ENCODE data around the gene RHOBTB3.
"Not testable (repeated sequence)": the region's sequence is repeated elsewhere in the genome, so short reads cannot be mapped to it uniquely, and the experiment has no call there.

Gene RHOBTB3

DNA sequence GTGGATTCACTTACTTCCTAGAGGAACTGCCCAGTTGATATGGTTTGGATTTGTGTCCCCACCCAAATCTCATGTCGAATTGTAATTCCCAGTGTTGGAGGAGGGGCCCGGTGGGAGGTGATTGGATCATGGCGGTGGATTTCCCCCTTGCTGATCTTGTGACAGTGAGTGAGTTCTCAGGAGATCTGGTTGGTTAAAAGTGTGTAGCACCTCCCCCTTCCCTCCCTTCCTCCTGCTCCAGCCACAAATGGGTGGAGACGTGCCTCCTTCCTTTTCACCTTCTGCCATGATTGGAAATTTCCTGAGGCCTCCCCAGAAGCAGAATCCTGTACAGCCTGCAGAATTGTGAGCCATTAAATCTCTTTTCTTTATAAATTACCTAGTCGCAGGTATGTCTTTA lies 17.9 kb upstream of the RHOBTB3 start:
- not testable (repeated sequence) for DNase-seq (ENCODE audit: low spot score)

DNA sequence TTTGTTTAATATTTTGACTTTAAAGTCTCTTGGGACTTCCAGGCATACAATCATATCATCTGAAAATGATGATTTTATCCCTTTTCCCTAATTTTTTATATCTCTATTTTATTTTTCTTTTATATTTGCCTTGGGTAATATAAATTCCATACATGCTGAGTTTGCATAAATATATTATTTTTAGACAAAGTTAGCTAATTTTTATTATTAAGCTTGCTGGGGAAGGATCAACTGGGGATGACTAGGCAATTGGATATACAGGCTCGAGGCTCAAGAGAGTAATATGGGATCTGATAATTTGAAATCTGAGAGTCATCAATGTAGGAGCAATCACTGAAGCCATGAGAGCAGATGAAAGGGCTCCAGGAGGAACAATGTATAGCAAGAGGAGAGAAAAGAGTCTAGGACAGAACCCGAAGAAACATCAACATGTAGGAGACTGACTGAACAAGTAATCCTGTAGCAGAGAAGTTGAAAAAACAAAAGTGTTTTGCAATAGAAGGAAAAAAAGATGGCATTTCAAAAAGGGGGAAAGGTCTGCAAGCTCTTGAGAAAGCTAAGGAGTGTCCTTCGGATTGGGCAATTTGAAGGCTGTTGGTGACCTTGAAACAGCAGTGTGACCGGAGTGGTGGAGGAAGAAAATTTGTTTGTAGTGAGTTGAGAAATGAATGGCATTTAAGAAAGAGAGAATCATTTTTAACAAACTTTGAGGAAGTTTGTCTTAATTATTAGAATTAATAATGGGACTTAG lies 17.0 kb upstream of the RHOBTB3 start:
- DNase-seq (ENCODE audit: low spot score), result no peak

DNA sequence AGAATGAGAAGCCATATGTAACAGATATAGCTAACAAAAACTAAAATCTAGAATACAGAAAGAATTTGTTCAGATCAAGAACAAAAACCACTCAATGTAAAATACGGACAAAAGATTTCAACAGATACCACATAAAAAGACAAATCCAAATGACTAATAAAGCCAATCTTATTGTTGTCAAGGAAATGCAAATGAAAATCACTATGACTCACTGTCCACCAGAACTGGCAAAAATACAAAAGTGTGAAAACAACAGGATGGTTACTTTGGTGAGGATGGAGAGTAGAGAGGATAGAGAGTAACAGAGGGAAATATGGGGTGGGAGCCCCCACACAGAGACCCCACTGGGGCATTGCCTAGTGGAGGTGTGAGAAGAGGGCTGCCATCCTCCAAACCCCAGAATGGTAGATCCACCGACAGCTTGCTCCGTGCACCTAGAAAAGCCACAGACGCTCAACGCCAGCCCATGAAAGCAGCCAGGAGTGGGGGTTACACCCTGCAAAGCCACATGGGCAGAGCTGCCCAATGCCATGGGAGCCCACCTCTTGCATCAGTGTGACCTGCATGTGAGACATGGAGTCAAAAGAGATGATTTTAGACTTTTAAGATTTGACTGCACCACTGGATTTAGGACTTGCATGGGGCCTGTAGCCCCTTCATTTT lies 15.2 kb upstream of the RHOBTB3 start:
- DNase-seq (ENCODE audit: low spot score), result no peak

DNA sequence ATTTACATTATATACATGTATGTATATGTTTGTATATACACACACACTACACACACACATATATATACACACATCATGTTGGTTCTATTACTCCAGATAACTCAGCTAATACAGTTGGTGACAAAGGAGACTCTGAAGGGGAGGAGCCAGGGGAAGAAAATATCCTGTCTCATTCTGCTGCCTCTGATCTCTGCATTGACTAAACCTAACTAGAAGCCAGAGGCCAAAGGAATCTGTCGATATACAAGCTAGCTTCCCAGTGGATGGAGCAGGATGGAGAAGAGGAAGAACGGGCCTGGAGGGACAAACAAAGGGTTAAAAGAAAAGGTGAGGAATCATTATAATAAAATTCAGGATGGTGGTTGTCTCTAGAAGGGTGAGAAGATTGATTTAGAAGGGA lies 13.7 kb upstream of the RHOBTB3 start:
- no peak for DNase-seq (ENCODE audit: low spot score)

DNA sequence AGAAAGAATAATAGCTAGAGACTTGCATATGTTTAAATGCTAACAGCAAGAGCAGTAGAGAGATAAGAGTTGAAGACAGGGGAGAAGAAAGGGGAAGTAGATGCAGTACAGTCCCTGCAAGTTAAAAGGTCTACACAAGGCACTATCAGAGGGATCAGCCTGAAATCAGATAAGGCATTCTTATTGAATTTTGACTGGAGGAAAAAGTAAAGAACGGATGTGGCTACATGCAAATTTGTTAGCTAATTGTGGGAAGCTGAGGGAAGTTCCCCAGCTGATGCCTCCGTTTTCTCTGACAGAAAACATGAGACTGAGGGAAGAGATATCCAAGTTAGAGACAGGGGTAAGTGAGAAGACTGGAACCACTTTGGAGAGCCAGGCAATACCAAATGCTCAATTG lies 12.9 kb upstream of the RHOBTB3 start:
- DNase-seq (ENCODE audit: low spot score), result no peak

DNA sequence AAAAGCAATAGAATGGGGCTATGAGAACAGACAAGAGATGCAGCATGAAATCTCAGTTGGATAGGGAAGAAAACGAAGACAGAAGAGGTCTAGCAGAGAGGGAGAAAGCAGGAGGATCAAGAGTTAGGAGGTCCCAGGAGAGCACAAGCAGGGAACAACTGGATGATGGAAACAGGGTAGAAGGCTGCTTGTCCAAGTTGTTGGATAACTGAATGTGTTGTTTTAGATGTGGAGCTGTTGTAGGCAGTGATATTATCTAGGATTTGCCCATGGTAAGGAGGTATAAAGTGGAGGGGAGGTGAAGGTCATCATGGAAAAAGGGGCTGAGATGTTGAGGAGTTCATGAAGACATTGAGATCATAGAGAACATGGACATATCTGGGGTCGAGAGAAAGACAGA lies 12.4 kb upstream of the RHOBTB3 start:
- DNase-seq (ENCODE audit: low spot score), result no peak

DNA sequence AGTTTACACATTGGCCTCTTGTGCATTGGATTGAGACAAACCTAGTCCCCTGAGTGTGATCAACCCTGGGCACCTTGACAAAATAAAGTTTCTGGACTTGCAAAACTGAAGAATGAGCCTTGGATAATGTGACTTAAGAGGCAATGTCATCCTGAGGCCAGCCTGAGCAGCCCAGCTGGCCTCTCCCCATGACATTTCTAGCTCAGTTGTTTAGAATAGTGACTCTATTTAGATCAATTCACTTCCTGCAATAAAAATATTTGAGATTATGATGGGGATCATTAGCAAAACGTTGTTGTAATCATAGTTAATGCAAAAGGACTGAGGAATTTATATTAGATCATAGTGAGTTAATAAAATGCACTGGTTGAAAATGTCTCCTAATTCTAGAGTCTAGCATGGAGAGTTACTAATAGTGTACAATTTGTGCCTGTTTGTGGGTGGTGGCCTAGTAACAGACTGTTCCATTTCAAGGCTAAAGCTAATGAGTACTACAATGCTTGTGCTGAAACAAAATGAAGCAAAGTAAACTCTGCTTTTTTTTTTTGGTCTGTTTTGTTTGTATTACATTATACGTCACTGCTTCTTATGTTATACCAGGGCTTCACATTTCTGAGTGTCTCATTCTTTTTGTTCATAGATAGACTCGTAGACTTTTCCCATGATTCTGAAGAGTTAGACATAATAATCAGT lies 10.9 kb upstream of the RHOBTB3 start:
- no peak for DNase-seq (ENCODE audit: low spot score)

DNA sequence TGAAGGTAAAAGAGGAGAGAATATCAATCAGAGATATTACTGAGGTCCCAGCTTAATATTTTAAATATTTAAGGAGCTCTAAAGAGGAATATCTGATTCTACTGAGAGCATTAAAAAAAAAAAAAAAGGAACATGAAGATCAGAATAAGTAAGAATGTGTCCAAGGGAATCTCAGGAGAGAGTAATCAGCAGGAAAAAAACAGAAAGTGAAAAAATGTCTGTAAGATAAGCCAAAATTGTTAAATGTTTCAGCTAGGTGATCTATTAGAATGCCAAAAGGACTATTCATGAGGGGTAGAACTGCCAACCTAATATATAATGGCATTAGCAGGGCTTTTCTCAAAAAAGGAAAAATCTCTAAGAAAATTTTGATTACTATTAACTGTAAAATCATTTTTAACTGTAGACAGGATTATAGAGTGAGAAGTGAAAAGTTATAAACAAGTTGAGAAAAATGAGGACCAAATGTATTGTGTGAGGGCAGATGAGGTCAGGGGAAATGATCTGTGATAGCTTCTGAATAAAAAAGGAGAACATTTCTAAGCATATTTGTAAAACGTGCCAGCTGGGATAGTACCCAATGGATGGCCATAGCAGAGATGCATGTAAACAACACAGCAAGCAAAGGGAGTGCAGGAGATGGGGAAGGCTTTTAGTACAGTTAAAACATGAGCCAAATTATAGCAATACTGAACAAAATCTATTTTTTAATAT lies 9.4 kb upstream of the RHOBTB3 start:
- DNase-seq (ENCODE audit: low spot score), result no peak

DNA sequence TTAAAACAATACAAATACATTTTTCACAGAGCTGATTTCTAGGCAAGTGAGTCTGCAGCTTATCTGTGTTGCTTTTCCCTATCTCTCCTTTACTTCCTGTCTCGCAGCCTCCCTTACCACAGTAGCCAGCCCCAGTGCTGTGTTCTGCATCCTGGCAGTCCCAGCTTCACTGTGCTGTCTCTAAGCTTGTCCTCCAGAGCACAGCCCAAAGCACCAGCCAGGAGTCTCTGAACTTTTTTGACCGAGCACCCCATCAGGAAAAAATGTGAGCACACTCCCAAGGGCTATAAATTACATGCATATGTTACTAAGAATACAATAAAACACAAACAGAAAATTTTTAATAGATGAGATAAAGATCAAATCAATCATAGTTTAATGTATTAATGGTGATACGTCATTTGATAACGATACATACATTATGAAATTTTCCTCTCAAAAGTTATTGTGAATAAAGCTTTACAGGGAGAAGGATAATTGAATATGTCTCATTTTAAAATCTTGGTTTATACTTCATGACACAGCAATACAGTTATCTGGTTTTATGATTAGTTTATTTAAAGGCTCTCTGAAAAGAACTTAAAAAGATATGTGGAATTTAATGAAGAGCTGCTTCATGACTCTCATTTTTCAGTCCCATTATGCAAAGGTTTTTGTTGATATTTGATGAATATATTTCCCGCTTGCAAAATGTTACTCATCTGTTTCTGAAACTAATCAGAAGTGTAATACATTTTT lies 7.3 kb upstream of the RHOBTB3 start:
- no peak for DNase-seq (ENCODE audit: low spot score)

DNA sequence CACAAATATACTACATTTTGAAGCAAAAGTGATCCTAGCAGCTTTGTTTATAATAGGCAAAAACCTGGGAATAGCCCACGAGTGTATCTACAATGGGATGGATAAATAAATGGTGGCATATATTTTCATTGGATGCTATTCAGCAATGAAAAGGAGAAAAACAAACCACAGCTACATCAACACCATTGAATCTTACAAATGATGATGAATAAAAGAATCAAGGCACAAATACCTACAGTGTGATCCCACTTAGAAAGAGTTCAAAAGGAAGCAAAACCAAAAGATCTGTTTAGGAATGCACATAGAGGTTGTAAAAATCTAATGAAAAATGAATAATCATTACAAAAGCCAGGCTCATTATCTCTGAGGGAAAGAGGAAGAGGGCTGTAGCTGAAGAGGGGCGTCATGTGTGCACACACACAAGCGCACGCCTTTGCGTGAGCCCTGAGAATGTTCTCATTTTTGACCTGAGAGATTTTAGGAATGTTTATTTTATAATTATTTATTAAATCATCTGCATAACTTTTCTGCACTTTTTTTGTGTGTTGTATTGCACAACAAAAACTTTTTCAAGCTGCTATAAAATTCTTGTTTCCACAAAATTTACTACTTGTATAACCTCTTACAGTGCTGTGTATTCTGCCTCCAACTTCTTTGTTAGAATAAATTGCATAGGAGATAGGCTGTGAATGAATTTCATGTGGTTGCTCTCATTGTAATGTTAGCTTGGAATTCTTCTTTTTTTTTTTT lies 5.9 kb upstream of the RHOBTB3 start:
- no peak for DNase-seq (ENCODE audit: low spot score)

DNA sequence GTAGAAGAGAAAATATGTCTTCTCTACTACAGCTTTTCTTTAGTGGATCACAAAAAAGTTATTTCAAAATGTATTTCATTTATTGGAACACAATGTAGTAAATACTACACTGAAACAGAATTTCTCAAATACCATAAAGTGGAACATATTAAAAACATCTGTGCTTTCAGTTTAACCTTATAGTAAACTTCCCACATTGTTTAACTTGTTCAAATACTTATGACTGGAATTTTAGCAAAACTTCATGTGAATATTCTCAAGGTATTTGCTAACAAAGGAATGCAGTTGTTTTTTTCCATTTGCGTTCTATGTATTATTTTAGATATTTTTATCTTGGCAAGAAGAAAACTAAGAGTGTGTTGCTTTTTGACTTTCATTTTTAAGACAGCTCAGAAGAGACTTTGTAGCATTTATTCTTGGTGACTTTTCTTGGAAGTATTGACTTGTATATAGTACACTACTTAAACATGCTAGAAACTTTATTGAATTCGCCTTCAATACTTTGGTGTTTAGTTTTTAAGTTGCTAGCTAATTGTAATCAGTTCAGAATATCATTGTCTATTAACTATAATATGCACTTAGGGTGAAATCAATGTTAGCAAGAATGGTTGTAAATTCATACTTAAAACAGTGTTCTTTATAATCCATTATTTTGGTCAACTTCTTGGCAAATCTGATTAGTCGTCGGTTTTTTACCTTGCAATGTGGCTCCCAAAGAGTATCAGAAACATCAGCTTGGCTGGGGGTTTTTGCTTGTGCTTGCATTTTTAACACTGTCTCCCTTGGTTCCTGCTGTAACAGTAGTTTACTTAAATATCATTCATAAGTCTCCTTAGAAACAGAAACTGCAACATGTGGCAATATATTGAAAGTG lies 5.0 kb upstream of the RHOBTB3 start:
- DNase-seq (ENCODE audit: low spot score), result no peak

DNA sequence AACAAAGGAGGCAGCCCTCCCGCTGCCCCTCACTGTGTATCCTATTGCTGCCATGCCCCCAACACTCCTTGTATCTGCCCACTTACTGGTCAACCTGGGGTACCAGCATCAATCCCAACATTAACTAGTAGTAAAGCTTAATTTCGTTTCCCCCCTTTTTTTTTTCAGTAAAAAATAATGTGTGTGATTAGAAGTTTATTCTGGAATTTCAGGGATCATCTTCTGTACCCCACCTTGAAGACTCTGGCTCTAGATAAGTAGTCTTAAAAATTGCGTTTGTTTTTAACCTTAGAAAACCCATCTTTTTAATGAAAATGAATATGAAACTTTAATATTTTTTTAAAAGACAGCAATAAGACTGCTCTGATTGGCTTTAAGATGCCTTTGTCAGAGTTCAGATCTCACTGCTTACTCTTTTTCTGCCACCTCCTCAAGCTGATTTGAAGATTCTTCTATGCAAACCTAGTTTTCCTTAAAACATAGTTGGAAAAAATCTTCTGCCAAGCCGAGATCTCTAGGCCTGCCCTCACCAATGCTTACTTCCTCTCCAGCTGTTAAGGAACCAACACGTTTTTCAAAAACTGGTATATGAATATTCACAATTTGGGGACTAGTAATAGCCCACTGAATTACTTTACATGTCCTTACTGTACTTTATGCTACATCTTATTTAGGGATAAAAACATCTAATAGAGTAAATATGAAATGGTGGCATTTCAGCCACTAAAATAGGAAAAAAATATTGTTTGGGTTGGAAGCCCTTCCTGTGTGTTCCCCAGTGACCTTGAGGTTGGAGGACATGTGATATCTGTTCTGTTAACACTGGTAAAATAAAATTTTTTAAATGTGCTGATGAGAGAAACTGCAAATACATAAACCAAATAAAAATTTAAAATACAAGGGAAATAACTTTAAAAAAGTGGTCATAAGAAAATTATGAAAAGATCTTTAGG lies 4.0 kb upstream of the RHOBTB3 start:
- DNase-seq (ENCODE audit: low spot score), result no peak

DNA sequence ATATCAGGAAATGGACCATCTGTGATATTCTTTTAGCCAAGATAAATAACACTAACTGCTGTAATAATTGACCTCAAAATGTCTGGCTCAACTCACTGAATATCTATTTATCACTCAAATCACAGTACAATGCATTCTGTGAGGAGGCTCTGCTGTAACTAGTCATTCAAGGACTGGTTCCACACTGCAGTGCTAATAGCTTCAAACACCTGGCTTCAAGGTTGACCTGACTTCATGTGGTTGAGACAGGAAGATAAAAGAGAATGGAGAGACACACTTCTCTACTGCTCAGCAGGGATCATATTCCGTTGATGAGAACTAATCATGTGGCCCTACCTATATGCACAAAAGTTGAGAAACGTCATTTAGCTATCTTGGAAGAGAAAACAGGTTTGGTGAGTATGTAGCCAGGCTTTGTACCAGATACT lies 3.4 kb upstream of the RHOBTB3 start:
- no peak for DNase-seq (ENCODE audit: low spot score)

DNA sequence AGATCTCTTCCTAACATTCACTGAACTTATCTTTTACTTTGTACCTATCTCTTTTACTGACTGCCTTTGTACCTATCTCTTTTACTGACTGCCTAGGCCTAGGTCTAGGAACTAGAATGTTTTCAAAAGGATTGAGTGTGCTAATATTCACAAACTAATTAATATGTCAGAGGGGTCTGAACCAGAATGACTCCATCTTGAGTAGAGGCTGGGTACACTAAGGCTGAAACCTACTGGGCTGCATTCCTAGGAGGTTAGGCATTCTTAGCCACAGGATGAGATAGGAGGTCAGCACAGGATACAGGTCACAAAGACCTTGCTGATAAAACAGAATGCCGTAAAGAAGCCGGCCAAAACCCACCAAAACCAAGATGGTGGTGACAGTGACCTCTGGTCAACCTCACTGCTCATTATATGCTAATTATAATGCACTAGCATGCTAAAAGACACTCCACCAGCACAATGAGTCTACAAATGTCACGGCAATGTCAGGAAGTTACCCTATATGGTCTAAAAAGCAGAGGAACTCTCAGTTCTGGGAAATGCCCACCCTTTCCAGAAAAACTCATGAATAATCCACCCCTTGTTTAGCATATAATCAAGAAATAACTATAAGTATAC lies 2.5 kb upstream of the RHOBTB3 start:
- no peak for DNase-seq (ENCODE audit: low spot score)

DNA sequence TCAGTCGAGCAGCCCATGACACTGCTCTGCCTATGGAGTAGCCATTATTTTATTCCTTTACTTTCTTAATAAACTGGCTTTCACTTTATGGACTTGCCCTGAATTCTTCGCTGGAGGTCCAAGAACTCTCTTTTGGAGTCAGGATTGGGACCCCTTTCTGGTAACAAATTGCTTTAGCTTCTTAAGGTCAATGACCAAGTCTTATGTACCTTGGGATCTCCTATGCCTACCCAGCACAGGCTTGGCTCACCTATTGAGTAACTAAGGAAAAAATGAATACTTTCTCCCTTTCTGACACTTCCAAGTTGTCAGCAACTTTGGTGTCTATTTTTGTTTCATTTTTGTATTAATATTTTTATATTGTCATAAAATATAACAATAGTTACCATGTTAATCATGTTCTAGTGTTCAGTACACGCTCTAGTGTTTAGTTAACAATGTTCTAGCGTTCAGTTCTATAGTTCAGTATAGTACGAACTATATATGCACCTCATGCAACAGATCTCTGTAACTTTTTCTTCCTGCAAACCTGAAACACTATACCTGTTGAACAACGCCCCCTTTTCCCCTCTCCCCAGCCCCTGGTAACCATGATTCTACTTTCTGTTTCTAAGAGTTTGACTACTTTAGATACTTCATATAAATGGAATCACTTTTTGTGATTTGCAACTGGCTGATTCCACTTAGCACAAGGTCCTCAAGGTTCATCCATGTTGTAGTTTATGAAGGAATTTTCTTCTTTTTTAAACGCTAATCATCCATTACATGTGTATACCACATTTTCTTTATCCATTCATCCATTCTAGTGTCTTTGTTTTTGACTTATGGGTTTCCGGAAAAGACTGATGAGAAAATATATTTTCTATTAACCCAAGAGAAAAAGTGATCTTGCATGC lies 1.8 kb upstream of the RHOBTB3 start:
- DNase-seq (ENCODE audit: low spot score), result no peak

DNA sequence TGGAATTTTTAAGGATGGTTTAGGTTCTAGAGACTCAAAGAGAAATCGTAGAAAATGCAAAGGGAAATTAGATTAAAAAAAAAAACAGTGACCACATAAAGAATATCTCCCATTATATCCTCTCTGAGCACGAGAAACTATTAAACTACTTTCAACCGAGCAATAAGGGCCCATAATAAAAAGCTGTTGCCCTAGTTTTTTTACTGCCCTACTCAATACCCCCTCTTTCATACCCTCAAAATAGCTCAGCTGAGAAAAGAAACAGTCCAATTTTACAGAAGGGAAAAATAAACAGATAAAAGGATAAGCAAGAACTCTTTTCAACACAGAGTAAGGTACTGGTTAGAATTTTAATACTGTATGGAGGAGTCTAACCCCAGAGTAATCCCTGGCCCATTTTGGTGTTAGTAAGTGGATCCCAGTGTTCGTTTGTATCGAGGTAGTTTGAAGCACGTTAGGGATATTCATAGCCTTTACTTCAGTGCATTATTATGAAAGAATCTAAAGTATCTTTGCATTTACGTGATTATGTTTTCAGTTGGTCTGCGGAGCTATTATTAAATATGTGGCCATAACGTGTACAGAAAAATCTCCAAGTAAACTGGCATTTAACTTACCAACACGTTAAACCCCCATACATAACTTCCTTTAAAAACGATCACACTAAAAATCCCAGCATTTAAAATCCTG lies 980 bp upstream of the RHOBTB3 start:
- DNase-seq (ENCODE audit: low spot score), result no peak

Measured in left forelimb (tissue), 1 donor.